NCI-H446 (cell line): Measurements from ENCODE around the gene BRMS1L.
"Not testable (repeated sequence)": the region's sequence is repeated elsewhere in the genome, so short reads cannot be mapped to it uniquely, and the experiment has no call there.

ENCODE experiments used
- DNase-seq, 2 experiments: peaks; one replicate each; lab custom pipeline; 2025; lab: John Stamatoyannopoulos, UW

The BRMS1L gene

DNA sequence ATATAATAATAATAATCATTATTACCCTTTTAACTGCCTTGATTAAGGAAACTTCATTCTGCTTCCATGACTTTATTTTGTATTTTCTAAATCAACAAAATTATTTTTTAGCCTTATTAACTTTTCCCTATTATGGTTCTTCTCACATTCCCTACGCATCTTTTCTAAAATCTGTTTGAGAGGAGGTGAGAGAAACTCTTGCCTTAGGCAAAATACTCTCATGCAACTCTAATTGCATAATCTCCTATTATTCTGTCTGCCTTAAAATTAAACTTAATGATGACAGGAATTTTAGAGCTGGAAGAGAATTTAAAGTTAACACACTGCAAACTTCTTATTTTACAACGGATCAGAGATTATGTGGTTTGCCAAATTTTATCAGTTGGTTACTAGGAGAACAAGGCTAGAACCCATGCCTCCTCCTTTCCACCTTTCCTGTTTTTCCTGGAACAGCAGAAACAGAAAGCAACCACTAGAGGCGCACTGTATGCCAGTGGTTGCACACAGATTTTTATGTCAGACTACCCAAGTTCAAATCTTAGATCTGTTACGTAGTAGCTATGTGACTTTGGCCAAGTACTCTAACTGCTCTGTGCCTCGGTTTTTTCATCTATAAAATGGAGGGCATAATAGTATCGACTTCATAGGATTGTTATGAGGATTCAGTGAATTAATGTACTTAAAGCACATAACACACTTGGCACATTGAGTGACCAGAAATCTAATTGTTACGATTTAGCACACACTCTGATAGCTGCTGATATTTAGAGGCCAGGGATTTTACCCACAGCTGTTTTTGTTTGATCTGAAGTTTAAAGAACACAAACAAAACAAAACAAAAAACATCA lies 4.3 kb upstream of the BRMS1L start:
- DNase-seq: peak in 1 of 2 experiments; percentile 40

DNA sequence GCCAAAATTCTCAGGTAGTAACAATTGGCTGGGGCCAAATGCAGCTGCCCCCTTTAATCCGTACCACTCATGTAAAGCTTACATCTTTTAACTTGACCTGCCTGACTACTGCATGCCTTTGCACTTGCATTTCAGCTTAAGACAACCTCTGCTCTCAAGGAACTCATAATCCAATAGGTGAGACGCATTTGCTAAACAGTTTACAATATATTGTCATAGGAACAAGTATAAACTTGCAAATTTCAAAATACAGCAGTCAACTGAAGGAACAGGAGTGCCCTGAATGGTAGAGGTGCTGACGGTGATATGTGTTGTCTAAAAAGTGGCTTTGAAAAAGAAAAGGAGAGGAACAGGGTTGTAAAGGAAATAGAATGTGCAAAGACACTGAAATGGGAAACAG lies 3.6 kb upstream of the BRMS1L start:
- no peak for DNase-seq

DNA sequence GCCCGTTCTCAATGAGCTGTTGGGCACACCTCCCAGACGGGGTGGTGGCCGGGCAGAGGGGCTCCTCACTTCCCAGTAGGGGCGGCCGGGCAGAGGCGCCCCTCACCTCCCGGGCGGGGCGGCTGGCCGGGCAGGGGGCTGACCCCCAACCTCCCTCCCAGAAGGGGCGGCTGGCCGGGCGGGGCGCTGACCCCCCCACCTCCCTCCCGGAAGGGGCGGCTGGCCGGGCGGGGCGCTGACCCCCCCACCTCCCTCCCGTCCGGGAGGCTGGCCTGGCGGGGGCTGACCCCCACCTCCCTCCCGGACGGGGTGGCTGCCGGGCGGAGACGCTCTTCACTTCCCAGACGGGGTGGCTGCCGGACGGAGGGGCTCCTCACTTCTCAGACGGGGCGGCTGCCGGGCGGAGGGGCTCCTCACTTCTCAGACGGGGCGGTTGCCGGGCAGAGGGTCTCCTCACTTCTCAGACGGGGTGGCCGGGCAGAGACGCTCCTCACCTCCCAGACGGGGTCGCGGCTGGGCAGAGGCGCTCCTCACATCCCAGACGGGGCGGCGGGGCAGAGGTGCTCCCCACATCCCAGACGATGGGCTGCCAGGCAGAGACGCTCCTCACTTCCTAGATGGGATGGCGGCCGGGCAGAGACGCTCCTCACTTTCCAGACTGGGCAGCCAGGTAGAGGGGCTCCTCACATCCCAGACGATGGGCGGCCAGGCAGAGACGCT lies 1.5 kb upstream of the BRMS1L start:
- DNase-seq: not testable (repeated sequence)

DNA sequence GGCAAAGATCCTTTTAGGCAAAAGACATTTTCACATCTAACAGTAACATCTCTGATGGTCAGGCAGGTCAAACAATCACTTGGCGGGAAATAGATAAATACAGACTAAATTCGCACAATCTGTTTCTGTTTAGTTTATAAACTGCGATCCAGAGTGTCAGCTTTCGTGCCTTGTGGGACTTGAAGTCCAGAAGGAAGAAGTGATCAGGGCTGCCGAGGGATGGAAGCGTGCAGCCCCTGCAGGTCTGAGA lies 245 bp upstream of the BRMS1L start:
- no peak for DNase-seq

DNA sequence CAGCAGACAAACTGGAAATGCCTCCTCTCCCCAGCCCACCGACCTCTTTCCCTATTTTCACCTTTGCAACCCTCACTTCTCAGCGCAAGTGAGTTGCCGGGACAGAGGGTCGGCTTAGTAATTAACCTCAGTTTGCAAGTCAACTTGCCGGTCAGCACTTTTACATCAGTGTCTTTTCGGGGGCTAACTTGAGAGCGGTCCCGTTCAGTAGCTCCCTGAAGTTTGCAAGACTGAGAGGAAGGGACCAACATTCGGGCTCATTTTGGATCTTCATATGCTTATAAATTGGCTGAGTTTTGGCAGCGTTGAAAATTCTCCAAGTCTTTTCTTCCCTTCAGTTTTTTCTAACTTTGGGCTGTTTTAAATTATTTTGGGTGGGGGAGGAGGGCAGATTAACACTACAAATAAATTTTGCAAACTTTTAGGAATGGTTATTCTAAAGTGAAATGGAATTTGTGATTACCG lies 846 bp downstream of the BRMS1L start:
- peak in 1 of 2 experiments; percentile 54 for DNase-seq

- no peak for DNase-seq
These were observed 1.7 kb downstream of the BRMS1L start for GRCh38 chr14:35827678-35828472.

DNA sequence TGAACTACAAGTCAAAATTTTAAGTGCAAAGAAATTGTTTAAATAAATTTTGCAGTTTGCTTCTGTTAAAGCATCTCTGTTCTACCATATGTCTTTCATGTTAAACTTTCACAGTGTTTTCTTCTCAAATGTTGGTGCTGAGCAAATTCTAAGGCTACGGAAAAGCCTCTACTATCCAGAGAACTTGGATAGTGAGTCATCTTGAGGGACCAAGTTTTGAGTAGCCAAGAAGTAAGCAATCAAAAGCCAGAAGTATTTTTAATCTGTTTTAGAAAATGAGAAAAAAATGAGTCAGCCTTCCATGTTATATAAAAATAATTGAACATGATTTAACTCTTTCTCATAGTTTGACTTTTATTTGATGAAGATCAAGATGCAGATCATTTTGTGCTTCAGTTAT lies 3.3 kb downstream of the BRMS1L start:
- no peak for DNase-seq

DNA sequence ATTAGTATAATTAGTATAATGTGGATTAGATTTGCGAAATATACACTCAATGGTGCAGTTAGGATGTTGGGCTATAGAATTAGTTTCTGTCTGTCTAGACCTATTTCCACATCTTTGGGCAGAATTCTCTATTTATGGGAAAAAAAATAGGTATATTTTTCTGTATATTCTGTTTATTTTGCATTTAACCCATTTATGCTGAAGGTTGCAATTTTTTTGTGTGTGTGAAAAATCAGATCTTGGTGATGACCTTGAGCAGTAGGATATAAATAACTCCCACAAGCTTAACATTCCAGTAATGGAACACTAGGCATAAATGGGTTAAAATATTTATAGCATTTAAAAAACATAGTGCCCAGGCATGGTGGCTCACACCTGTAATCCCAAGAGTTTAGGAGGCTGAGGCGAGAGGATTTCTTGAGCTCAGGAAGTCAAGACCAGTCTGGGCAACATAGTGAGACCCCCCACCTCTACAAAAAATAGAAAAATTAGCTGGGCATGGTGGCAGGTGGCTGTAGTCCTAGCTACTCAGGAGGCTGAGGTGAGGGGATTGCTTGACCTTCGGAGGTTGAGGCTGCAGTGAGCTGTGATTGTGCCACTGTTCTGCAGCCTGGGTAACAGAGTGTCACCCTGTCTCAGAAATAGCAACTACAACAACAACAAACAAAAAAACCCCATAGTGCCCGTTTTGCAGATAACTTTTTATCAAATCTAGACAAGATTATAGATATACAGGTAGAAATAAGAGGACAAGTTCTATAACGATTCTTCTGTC lies 9.3 kb downstream of the BRMS1L start:
- DNase-seq: no peak

DNA sequence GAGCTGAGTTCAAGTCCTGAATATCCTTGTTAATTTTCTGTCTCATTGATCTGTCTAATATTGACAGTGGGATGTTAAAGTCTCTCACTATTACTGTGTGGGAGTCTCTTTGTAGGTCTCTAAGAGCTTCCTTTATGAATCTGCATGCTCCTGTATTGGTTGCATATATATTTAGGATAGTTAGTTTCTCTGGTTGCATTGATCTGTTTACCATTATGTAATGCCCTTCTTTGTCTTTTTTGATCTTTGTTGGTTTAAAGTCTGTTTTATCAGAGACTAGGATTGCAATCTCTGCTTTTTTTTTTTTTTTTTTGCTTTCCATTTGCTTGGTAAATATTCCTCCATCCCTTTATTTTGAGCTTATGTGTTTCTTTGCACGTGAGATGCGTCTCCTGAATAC lies 15.6 kb downstream of the BRMS1L start:
- not testable (repeated sequence) for DNase-seq

GRCh38 chr14:35842245-35842644 lies 16.1 kb downstream of the BRMS1L start:
- not testable (repeated sequence) for DNase-seq

DNA sequence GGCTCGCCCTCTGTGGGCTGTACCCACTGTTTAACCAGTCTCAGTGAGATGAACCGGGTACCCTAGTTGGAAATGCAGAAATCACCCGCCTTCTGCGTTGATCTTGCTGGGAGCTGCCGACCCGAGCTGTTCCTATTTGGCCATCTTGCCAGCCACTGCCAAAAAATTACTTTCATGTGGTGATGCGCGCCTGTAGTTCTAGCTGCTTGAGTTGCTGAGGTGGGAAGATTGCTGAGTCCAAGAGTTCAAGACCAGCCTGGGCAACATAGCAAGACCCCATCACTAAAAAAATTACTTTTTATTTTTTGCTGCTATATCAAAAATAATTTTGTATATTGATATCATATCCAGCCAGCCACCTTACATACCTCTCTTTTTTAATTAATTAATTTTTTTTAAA lies 18.4 kb downstream of the BRMS1L start:
- no peak for DNase-seq

DNA sequence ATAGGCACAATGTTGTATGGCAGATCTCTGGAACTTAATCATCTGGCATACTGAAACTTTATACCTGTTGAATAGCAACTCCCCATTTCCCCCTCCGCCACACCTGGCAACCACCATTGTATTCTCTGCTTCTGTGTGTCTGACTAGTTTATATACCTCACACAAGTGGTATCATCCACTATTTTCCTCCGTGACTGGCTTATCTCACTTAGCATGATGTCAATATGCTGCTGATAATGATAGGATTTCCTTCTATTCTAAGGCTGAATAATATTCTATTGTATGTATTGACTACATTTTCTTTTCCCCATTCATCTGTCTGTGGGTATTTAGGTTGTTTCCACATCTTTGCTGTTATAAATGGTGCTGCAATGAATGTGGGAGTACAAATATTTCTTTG lies 21.5 kb downstream of the BRMS1L start:
- DNase-seq: no peak

DNA sequence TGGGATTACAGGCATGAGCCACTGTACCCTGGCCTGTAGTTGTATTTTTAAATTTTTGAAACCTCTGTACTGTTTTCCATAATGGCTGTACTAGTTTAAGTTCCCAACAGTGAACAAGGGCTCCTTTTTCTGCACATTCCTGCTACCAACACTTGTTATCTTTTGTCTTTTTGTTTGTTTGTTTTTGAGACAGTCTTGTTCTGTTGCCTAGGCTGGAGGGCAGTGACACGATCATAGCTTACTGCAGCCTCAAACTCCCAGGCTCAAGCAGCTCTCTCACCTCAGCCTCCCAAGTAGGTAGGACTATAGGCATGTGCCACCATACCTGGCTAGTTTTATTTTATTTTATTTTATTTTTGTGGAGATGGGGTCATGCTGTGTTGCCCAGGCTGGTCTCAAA lies 23.0 kb downstream of the BRMS1L start:
- no peak for DNase-seq

DNA sequence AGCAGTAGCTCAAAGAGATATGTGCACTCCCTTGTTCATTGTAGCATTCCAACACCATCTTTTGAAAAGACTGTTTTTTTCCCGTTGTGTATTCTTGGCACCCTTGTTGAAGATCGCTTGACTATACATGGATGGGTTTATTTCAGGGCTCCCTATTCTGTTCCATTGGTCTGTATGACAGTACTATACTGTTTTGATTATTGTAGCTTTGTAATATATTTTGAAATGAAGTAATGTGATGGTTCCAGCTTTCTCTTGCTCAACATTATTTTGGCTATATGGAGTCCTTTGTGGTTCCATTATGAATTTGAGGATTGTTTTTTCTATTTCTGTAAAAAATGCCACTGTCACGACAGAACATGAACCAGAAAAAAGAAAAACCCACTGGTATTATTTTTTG lies 25.7 kb downstream of the BRMS1L start:
- no peak for DNase-seq

DNA sequence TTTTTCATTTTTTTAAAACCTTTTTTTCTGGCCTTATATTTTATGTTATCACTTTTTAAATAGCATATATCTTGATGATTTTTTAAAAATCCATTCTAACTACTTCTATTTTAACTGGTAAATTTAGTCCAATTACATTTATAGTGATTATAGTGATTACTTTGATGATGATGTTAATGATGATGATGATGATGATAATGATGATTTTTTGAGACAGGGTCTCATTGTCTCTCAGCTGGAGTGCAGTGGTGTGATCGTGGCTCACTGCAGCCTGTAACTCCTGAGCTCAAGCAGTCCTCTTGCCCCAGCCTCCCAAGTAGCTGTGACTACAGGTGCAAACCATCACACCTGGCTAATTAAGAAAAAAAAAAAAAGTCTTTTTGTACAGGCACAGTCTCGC lies 27.1 kb downstream of the BRMS1L start:
- no peak for DNase-seq

DNA sequence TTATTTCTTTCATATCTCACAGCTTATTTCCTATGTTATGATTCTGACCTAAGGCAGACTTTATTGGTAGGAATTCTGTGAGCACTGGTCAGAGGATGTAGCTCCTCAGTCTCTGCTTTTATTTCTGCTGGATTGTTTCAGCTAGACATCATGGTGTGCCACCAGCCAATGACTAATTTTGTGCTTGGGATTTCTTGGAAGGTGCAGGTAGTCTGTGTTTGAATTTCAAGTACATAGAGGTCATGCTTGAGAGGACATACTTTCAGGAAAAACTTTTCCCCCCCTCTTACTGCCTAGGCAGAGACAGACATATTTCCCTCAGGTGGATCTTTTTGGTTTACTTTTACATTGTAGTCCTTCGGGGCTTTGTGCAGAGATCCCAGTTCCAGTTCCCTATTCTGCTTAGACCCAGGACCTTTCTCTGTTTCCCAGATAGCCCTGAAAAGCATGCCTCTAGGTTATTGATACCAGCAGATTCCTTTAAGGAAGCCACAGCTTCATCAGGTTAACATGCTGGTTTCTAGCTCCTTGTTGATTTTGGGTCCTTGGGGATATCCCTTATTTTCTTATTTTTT lies 28.6 kb downstream of the BRMS1L start:
- DNase-seq: no peak

- DNase-seq: no peak
These were observed 29.8 kb downstream of the BRMS1L start for GRCh38 chr14:35855876-35856481.

- DNase-seq: no peak
These were observed 32.5 kb downstream of the BRMS1L start for GRCh38 chr14:35858521-35859209.

- DNase-seq: no peak
These were observed 35.2 kb downstream of the BRMS1L start for GRCh38 chr14:35861204-35861868.
